PFSK-1 (cell line): Measurements from ENCODE around the gene DPP6.

ENCODE experiments used
- POLR2AphosphoS5 ChIP-seq: IDR thresholded peaks from 2 replicates; pipeline ENCODE4 v1.6.1; 2012; ENCODE audit warnings: low read depth, mild to moderate bottlenecking, control low read depth, low read length, moderate library complexity
- TAF1 ChIP-seq: IDR thresholded peaks from 2 replicates; pipeline ENCODE4 v1.6.1; 2012; ENCODE audit warnings: low read length, control low read depth, borderline replicate concordance; ENCODE audit not compliant: insufficient read depth
- TF ChIP-seq, protein P1 (sequence below), 2 experiments: IDR thresholded peaks; 2 replicates each; pipeline versions ENCODE4 v1.6.1 to v1.8.0; 2011 to 2012; ENCODE audit warnings: low read depth in 2 of 2, low read length in 2 of 2, control low read depth in 1 of 2, inconsistent platforms in 1 of 2, mild to moderate bottlenecking in 1 of 2, moderate library complexity in 1 of 2; ENCODE audit not compliant: insufficient read depth in 1 of 2

DNA sequence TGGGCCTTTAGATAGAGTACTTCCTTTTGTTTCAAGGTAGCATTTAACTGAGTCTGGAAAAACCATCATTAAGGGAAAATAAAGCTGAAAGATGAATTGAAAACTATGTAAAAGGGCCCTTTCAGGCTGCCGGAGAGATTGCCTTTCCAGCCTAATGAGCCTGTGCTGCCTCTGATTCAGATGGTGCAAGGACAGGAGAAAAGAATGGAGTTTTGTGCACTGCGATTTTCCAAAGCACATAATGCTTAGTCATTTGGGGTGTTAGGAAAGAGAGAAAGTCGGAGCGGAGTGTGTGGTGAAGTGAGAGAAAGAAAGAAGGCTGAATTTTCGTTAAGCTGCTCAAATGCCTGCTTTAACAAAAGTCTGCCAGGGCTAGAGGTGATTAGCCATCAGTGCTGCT, 691.0 kb downstream of the DPP6 start:
- TF ChIP-seq POLR2AphosphoS5 (no peak), TAF1 (no peak)
- TF ChIP-seq, protein P1, sequence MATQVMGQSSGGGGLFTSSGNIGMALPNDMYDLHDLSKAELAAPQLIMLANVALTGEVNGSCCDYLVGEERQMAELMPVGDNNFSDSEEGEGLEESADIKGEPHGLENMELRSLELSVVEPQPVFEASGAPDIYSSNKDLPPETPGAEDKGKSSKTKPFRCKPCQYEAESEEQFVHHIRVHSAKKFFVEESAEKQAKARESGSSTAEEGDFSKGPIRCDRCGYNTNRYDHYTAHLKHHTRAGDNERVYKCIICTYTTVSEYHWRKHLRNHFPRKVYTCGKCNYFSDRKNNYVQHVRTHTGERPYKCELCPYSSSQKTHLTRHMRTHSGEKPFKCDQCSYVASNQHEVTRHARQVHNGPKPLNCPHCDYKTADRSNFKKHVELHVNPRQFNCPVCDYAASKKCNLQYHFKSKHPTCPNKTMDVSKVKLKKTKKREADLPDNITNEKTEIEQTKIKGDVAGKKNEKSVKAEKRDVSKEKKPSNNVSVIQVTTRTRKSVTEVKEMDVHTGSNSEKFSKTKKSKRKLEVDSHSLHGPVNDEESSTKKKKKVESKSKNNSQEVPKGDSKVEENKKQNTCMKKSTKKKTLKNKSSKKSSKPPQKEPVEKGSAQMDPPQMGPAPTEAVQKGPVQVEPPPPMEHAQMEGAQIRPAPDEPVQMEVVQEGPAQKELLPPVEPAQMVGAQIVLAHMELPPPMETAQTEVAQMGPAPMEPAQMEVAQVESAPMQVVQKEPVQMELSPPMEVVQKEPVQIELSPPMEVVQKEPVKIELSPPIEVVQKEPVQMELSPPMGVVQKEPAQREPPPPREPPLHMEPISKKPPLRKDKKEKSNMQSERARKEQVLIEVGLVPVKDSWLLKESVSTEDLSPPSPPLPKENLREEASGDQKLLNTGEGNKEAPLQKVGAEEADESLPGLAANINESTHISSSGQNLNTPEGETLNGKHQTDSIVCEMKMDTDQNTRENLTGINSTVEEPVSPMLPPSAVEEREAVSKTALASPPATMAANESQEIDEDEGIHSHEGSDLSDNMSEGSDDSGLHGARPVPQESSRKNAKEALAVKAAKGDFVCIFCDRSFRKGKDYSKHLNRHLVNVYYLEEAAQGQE (IDR thresholded peaks at IDR 0.05; ENCODE audit: insufficient read depth in 1 of 2, low read depth in 2 of 2, low read length in 2 of 2), result no peak
